Retinal pigment epithelial cell (primary cell): ENCODE results near the gene POGLUT3.

Source experiments
- DNase-seq: peaks from one replicate; pipeline ENCODE4 v3.0.0-alpha.2; 2010; ENCODE audit warnings: low read depth
- H3K4me3 ChIP-seq: 2 replicates; pipeline ENCODE4 v1.5.1; 2011; ENCODE audit warnings: mild to moderate bottlenecking, low read length, control low read depth, moderate library complexity
- CTCF ChIP-seq: conservative IDR thresholded peaks from 2 replicates; pipeline ENCODE4 v1.5.1; 2011; ENCODE audit warnings: low read depth, low read length, control low read depth, inconsistent platforms

Gene POGLUT3

GRCh38 chr11:108522318-108522717 is 24.1 kb upstream of the POGLUT3 start:
- no peak for DNase-seq
- H3K4me3 ChIP-seq = no peak overlapping the region
- TF ChIP-seq CTCF = no peak

- no peak overlapping the region for H3K4me3 ChIP-seq
- DNase-seq = no peak
- TF ChIP-seq CTCF = no peak
Observed at GRCh38 chr11:108518581-108518980, 20.4 kb upstream of the POGLUT3 start.

GRCh38 chr11:108516125-108516524 is 17.9 kb upstream of the POGLUT3 start:
- DNase-seq = no peak
- TF ChIP-seq CTCF = no peak
- no peak overlapping the region for H3K4me3 ChIP-seq

GRCh38 chr11:108512708-108513107 is 14.5 kb upstream of the POGLUT3 start:
- no peak for TF ChIP-seq CTCF
- no peak for DNase-seq
- no peak overlapping the region for H3K4me3 ChIP-seq

- no peak overlapping the region for H3K4me3 ChIP-seq
- DNase-seq = no peak
- no peak for TF ChIP-seq CTCF
Observed at GRCh38 chr11:108511851-108512474, 13.8 kb upstream of the POGLUT3 start.

GRCh38 chr11:108508653-108509593 is 10.7 kb upstream of the POGLUT3 start:
- TF ChIP-seq CTCF = no peak
- DNase-seq = no peak
- no peak overlapping the region for H3K4me3 ChIP-seq
